ENCODE results near the gene RDM1.

Gene RDM1

GRCh38 chr17:35895636-35896587 is 34.7 kb downstream of the RDM1 start:
- Histone ChIP-seq H2AFZ (ENCODE audit: low read length) (no peak overlapping the region), H3K4me1 (ENCODE audit: low read length) (peaks cover 12% of the 10 kb centered on the region)
- DNase-seq: no peak

GRCh38 chr17:35894206-35894605 is 36.4 kb downstream of the RDM1 start:
- Histone ChIP-seq H3K4me3 (ENCODE audit: low read length) (no peak overlapping the region), H3K4me2 (ENCODE audit: low read depth, low read length) (no peak overlapping the region), H3K27ac (ENCODE audit: low read length) (no peak overlapping the region), H3K27me3 (replicated peaks; ENCODE audit: insufficient read depth, low read length) (no peaks in the 10 kb centered on the region), H3K9me2 (replicated peaks; ENCODE audit: insufficient read depth, low read length) (no peaks in the 10 kb centered on the region), H3K79me2 (ENCODE audit: low read length) (no peaks in the 10 kb centered on the region), H3F3A (ENCODE audit: insufficient read depth, low read length) (no peaks in the 10 kb centered on the region), H3K4me1 (ENCODE audit: low read length) (peaks cover 18% of the 10 kb centered on the region), H3K36me3 (replicated peaks; ENCODE audit: insufficient read depth, low read length) (no peaks in the 10 kb centered on the region), H3K9me3 (replicated peaks; ENCODE audit: insufficient read depth, low read length) (no peaks in the 10 kb centered on the region), H2AFZ (ENCODE audit: low read length) (no peak overlapping the region), H3K9ac (ENCODE audit: low read length) (no peak overlapping the region), H4K20me1 (ENCODE audit: insufficient read depth, low read length) (no peaks in the 10 kb centered on the region)
- TF ChIP-seq EZH2phosphoT487 (IDR thresholded peaks at IDR 0.05; ENCODE audit: low read length) (no peak), CTCF (IDR thresholded peaks at IDR 0.05; ENCODE audit: low read length) (no peak), EZH2 (optimal IDR thresholded peaks at IDR 0.05; ENCODE audit: low read depth, low read length) (no peak)
- DNase-seq: no peak

More at GRCh38 chr17:35895636-35896587, 34.7 kb downstream of the RDM1 start:
- Histone ChIP-seq H3K4me2 (ENCODE audit: low read depth, low read length) (no peak overlapping the region), H3K27me3 (replicated peaks; ENCODE audit: insufficient read depth, low read length) (no peaks in the 10 kb centered on the region), H3F3A (ENCODE audit: insufficient read depth, low read length) (no peaks in the 10 kb centered on the region), H3K79me2 (ENCODE audit: low read length) (no peaks in the 10 kb centered on the region), H3K9me2 (replicated peaks; ENCODE audit: insufficient read depth, low read length) (no peaks in the 10 kb centered on the region), H3K36me3 (replicated peaks; ENCODE audit: insufficient read depth, low read length) (no peaks in the 10 kb centered on the region), H3K4me3 (ENCODE audit: low read length) (no peak overlapping the region), H3K9ac (ENCODE audit: low read length) (no peak overlapping the region), H3K27ac (ENCODE audit: low read length) (no peak overlapping the region), H3K9me3 (replicated peaks; ENCODE audit: insufficient read depth, low read length) (no peaks in the 10 kb centered on the region), H4K20me1 (ENCODE audit: insufficient read depth, low read length) (no peaks in the 10 kb centered on the region)
- TF ChIP-seq EZH2phosphoT487 (IDR thresholded peaks at IDR 0.05; ENCODE audit: low read length): no peak
- no peak for TF ChIP-seq EZH2 (optimal IDR thresholded peaks at IDR 0.05; ENCODE audit: low read depth, low read length)

GRCh38 chr17:35893751-35894150 is 36.8 kb downstream of the RDM1 start:
- Histone ChIP-seq H3K36me3 (replicated peaks; ENCODE audit: insufficient read depth, low read length) (no peaks in the 10 kb centered on the region), H3F3A (ENCODE audit: insufficient read depth, low read length) (no peaks in the 10 kb centered on the region), H3K9me2 (replicated peaks; ENCODE audit: insufficient read depth, low read length) (no peaks in the 10 kb centered on the region), H3K79me2 (ENCODE audit: low read length) (no peaks in the 10 kb centered on the region), H3K4me2 (ENCODE audit: low read depth, low read length) (no peak overlapping the region), H3K27me3 (replicated peaks; ENCODE audit: insufficient read depth, low read length) (no peaks in the 10 kb centered on the region), H3K4me1 (ENCODE audit: low read length) (peaks cover 18% of the 10 kb centered on the region), H3K27ac (ENCODE audit: low read length) (no peak overlapping the region), H2AFZ (ENCODE audit: low read length) (no peak overlapping the region), H3K4me3 (ENCODE audit: low read length) (no peak overlapping the region), H4K20me1 (ENCODE audit: insufficient read depth, low read length) (no peaks in the 10 kb centered on the region), H3K9me3 (replicated peaks; ENCODE audit: insufficient read depth, low read length) (no peaks in the 10 kb centered on the region), H3K9ac (ENCODE audit: low read length) (no peak overlapping the region)
- no peak for DNase-seq
- TF ChIP-seq EZH2phosphoT487 (IDR thresholded peaks at IDR 0.05; ENCODE audit: low read length) (no peak), CTCF (IDR thresholded peaks at IDR 0.05; ENCODE audit: low read length) (no peak), EZH2 (optimal IDR thresholded peaks at IDR 0.05; ENCODE audit: low read depth, low read length) (no peak)

Data from MM.1S (cell line).